SK-N-SH treated with all-trans-retinoic acid at 6 μM for 48 hours (cell line): Measurements from ENCODE around the gene ADGRG7.
A peak's percentile ranks its signal among the peaks of the same experiment; 100 is the strongest.

ENCODE experiments used
- ATAC-seq: fragments of 200-7000 bp; cut with Tn5 transposase; 3 replicates; pipeline ENCODE4 v1.9.1; 2020; ENCODE audit warnings: mild to moderate bottlenecking, moderate library complexity
- ARNTL ChIP-seq: fragments of 450-650 bp; formaldehyde crosslinking; IDR thresholded peaks from 2 replicates; pipeline ENCODE4 v1.5.0; 2020; ENCODE audit warnings: low read depth, mild to moderate bottlenecking, moderate library complexity, borderline replicate concordance
- BACH2 ChIP-seq: fragments of 250-450 bp; sonication (Bioruptor Pico); IDR thresholded peaks from 2 replicates; pipeline ENCODE4 v1.9.0; 2021; ENCODE audit warnings: mild to moderate bottlenecking, borderline replicate concordance
- CREB5 ChIP-seq: fragments of 250-450 bp; sonication (Bioruptor Pico); IDR thresholded peaks from 2 replicates; pipeline ENCODE4 v1.5.1; 2020; ENCODE audit warnings: low read depth, mild to moderate bottlenecking, moderate library complexity
- CSDC2 ChIP-seq: fragments of 250-450 bp; sonication (Bioruptor Pico); IDR thresholded peaks from 2 replicates; pipeline ENCODE4 v1.5.0; 2020; ENCODE audit warnings: mild to moderate bottlenecking, moderate library complexity
- CSRNP3 ChIP-seq: fragments of 250-450 bp; sonication (Bioruptor Pico); IDR thresholded peaks from 2 replicates; pipeline ENCODE4 v1.5.1; 2021; ENCODE audit warnings: mild to moderate bottlenecking, moderate library complexity
- ESRRG ChIP-seq: fragments of 250-450 bp; sonication (Bioruptor Pico); IDR thresholded peaks from 2 replicates; pipeline ENCODE4 v1.6.1; 2021; ENCODE audit warnings: mild to moderate bottlenecking
- GLIS3 ChIP-seq: fragments of 250-450 bp; sonication (Bioruptor Pico); IDR thresholded peaks from 2 replicates; pipeline ENCODE4 v1.5.0; 2020; ENCODE audit warnings: mild to moderate bottlenecking, moderate library complexity
- ISL1 ChIP-seq: fragments of 250-450 bp; sonication (Bioruptor Pico); IDR thresholded peaks from 2 replicates; pipeline ENCODE4 v2.1.2; 2022; ENCODE audit warnings: mild to moderate bottlenecking, moderate library complexity
- OSR1 ChIP-seq: fragments of 250-450 bp; sonication (Bioruptor Pico); IDR thresholded peaks from 2 replicates; pipeline ENCODE4 v1.8.0; 2022; ENCODE audit warnings: moderate library complexity, mild to moderate bottlenecking, inconsistent platforms
- POU6F1 ChIP-seq: fragments of 250-450 bp; sonication (Bioruptor Pico); IDR thresholded peaks from 2 replicates; pipeline ENCODE4 v1.8.0; 2021; ENCODE audit warnings: low read depth, mild to moderate bottlenecking, moderate library complexity, borderline replicate concordance
- RARB ChIP-seq: fragments of 250-450 bp; sonication (Bioruptor Pico); IDR thresholded peaks from 2 replicates; pipeline ENCODE4 v1.8.0; 2021; ENCODE audit warnings: mild to moderate bottlenecking, moderate library complexity
- SNAI2 ChIP-seq: fragments of 250-450 bp; sonication (Bioruptor Pico); IDR thresholded peaks from 2 replicates; pipeline ENCODE4 v1.5.0; 2020; ENCODE audit warnings: mild to moderate bottlenecking, moderate library complexity
- TCF4 ChIP-seq: fragments of 250-450 bp; sonication (Bioruptor Pico); IDR thresholded peaks from 2 replicates; pipeline ENCODE4 v1.8.0; 2021; ENCODE audit warnings: mild to moderate bottlenecking, moderate library complexity, borderline replicate concordance
- TOX ChIP-seq: fragments of 250-450 bp; sonication (Bioruptor Pico); IDR thresholded peaks from 2 replicates; pipeline ENCODE4 v1.8.0; 2021; ENCODE audit warnings: mild to moderate bottlenecking, moderate library complexity, borderline replicate concordance
- ZC3H10 ChIP-seq: fragments of 250-450 bp; sonication (Bioruptor Pico); IDR thresholded peaks from 2 replicates; pipeline ENCODE4 v1.5.1; 2021; ENCODE audit warnings: mild to moderate bottlenecking, moderate library complexity
- ZFP3 ChIP-seq: fragments of 250-450 bp; sonication (Bioruptor Pico); IDR thresholded peaks from 2 replicates; pipeline ENCODE4 v1.5.0; 2020; ENCODE audit warnings: mild to moderate bottlenecking, moderate library complexity
- ZFP30 ChIP-seq: fragments of 450-650 bp; formaldehyde crosslinking; IDR thresholded peaks from 2 replicates; pipeline ENCODE4 v1.5.0; 2022; ENCODE audit warnings: mild to moderate bottlenecking, moderate library complexity
- ZNF565 ChIP-seq: fragments of 450-650 bp; formaldehyde crosslinking; conservative IDR thresholded peaks from 2 replicates; pipeline ENCODE4 v1.5.0; 2020; ENCODE audit warnings: low read depth, mild to moderate bottlenecking, moderate library complexity
- ZNF70 ChIP-seq: fragments of 450-650 bp; formaldehyde crosslinking; IDR thresholded peaks from 2 replicates; pipeline ENCODE4 v1.5.0; 2020; ENCODE audit warnings: mild to moderate bottlenecking, moderate library complexity
- ZNF8 ChIP-seq: fragments of 450-650 bp; formaldehyde crosslinking; IDR thresholded peaks from 2 replicates; pipeline ENCODE4 v1.5.0; 2020; ENCODE audit warnings: mild to moderate bottlenecking, moderate library complexity
- TF ChIP-seq, protein P1 (sequence below): fragments of 250-450 bp; sonication (Bioruptor Pico); IDR thresholded peaks from 2 replicates; pipeline ENCODE4 v1.8.0; 2020; ENCODE audit warnings: mild to moderate bottlenecking, moderate library complexity, borderline replicate concordance
- TF ChIP-seq, protein P2 (sequence below): fragments of 250-450 bp; sonication (Bioruptor Pico); IDR thresholded peaks from 2 replicates; pipeline ENCODE4 v1.5.0; 2020; ENCODE audit warnings: mild to moderate bottlenecking, moderate library complexity

The ADGRG7 gene

DNA sequence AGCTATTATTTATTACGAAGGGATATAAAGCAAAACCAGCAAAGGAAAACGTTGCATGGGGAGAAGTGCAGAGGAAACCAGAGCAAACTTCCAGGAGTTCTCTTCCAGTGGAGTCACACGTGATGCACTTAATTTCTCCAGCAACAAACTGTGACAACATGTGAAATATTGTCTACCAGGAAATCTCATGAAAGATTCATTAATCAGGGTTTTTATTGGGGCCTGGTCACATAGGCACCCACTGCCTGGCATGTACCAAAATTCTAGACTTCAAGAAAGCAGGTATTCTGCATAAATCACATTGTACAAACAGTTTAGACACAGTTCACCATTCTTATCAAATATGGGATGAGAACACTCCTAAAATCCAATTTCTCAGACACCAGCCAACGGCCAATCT, 94.5 kb downstream of the ADGRG7 start:
- ATAC-seq: no peak
- TF ChIP-seq ZC3H10 (CRISPR knock-in tag): no peak
- TF ChIP-seq TCF4: no peak
- no peak for TF ChIP-seq CSDC2 (CRISPR knock-in tag)
- TF ChIP-seq BACH2 (CRISPR knock-in tag): no peak
- TF ChIP-seq CSRNP3 (CRISPR knock-in tag): no peak
- TF ChIP-seq ZNF8 (CRISPR knock-in tag): no peak
- TF ChIP-seq SNAI2: no peak
- no peak for TF ChIP-seq ZNF70 (CRISPR knock-in tag)
- TF ChIP-seq ZFP30 (CRISPR knock-in tag): no peak
- TF ChIP-seq TOX (CRISPR knock-in tag): no peak
- TF ChIP-seq CREB5 (CRISPR knock-in tag): no peak
- no peak for TF ChIP-seq ZFP3 (CRISPR knock-in tag)
- TF ChIP-seq ZNF565 (CRISPR knock-in tag): no peak
- TF ChIP-seq POU6F1 (CRISPR knock-in tag): no peak
- TF ChIP-seq, protein P1, sequence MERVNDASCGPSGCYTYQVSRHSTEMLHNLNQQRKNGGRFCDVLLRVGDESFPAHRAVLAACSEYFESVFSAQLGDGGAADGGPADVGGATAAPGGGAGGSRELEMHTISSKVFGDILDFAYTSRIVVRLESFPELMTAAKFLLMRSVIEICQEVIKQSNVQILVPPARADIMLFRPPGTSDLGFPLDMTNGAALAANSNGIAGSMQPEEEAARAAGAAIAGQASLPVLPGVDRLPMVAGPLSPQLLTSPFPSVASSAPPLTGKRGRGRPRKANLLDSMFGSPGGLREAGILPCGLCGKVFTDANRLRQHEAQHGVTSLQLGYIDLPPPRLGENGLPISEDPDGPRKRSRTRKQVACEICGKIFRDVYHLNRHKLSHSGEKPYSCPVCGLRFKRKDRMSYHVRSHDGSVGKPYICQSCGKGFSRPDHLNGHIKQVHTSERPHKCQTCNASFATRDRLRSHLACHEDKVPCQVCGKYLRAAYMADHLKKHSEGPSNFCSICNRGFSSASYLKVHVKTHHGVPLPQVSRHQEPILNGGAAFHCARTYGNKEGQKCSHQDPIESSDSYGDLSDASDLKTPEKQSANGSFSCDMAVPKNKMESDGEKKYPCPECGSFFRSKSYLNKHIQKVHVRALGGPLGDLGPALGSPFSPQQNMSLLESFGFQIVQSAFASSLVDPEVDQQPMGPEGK (CRISPR knock-in tag): no peak

GRCh38 chr3:100706365-100706764, 97.0 kb downstream of the ADGRG7 start:
- no peak for ATAC-seq
- TF ChIP-seq ISL1 (CRISPR knock-in tag): peak; percentile 81
- TF ChIP-seq CSDC2 (CRISPR knock-in tag): no peak

DNA sequence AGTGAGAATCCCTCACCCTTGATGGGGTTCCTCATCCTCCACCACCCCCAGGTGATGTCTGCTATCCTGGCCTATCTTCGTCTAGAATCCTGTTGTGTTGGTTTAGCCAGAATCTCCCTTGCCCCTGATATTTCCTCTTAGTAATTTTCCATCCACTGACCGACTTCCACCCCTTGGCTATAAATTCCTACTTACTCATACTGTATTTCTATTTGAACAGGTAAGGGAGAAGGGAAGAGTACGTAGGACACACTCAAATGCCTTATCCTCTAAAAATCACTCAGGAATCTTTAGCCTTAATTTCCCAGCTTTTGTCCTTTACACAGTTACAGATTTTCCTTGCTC, 99.2 kb downstream of the ADGRG7 start:
- no peak for ATAC-seq
- TF ChIP-seq ZNF70 (CRISPR knock-in tag) (no peak), GLIS3 (no peak), OSR1 (no peak), ZNF565 (CRISPR knock-in tag) (no peak), RARB (CRISPR knock-in tag) (no peak), SNAI2 (no peak), ESRRG (CRISPR knock-in tag) (no peak), TOX (CRISPR knock-in tag) (no peak), ARNTL (CRISPR knock-in tag) (no peak), CSRNP3 (CRISPR knock-in tag) (no peak), ZFP3 (CRISPR knock-in tag) (no peak), CSDC2 (CRISPR knock-in tag) (no peak), TCF4 (no peak), ZNF8 (CRISPR knock-in tag) (no peak), CREB5 (CRISPR knock-in tag) (no peak), POU6F1 (CRISPR knock-in tag) (no peak)
- TF ChIP-seq, protein P2, sequence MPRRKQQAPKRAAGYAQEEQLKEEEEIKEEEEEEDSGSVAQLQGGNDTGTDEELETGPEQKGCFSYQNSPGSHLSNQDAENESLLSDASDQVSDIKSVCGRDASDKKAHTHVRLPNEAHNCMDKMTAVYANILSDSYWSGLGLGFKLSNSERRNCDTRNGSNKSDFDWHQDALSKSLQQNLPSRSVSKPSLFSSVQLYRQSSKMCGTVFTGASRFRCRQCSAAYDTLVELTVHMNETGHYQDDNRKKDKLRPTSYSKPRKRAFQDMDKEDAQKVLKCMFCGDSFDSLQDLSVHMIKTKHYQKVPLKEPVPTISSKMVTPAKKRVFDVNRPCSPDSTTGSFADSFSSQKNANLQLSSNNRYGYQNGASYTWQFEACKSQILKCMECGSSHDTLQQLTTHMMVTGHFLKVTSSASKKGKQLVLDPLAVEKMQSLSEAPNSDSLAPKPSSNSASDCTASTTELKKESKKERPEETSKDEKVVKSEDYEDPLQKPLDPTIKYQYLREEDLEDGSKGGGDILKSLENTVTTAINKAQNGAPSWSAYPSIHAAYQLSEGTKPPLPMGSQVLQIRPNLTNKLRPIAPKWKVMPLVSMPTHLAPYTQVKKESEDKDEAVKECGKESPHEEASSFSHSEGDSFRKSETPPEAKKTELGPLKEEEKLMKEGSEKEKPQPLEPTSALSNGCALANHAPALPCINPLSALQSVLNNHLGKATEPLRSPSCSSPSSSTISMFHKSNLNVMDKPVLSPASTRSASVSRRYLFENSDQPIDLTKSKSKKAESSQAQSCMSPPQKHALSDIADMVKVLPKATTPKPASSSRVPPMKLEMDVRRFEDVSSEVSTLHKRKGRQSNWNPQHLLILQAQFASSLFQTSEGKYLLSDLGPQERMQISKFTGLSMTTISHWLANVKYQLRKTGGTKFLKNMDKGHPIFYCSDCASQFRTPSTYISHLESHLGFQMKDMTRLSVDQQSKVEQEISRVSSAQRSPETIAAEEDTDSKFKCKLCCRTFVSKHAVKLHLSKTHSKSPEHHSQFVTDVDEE (CRISPR knock-in tag): no peak
- TF ChIP-seq, all 23 proteins: peak for 0
